Omental fat pad (tissue), 4 donors: ENCODE results near the gene NRCAM. TPM values are rescaled to one million over a fixed set of nuclear protein-coding genes. Genes with fewer than 3 reads are reported as not detected.

Experiments used
- ATAC-seq: fragments of 150-250 bp; one replicate; pipeline ENCODE4 v1.9.1; 2016; ENCODE audit warnings: mild to moderate bottlenecking, moderate library complexity; ENCODE audit not compliant: low FRiP score
- DNase-seq: peaks from one replicate; pipeline ENCODE4 v3.0.0-alpha.2; 2019; ENCODE audit warnings: low spot score
- total RNA-seq, 4 donors: library from RNA; depleted of rRNA; stranded (reverse); fragments of >200 nt; gene quantifications; one replicate each; pipeline ENCODE4 v1.1.0, GENCODE V29; 2016
- TF ChIP-seq, protein P1 (sequence below), 3 donors: fragments of 450-650 bp; IDR thresholded peaks; one replicate each; pipeline ENCODE4 v1.5.1; 2016 to 2017; ENCODE audit warnings: antibody characterized with exemption in 3 of 3, mild to moderate bottlenecking in 3 of 3, moderate library complexity in 2 of 3

Gene NRCAM
- total RNA-seq, 4 donors from 2014 or later = 1.9 to 6.5 (median 4.6) TPM

- DNase-seq (no peak), ATAC-seq (no peak)
- TF ChIP-seq, protein P1, sequence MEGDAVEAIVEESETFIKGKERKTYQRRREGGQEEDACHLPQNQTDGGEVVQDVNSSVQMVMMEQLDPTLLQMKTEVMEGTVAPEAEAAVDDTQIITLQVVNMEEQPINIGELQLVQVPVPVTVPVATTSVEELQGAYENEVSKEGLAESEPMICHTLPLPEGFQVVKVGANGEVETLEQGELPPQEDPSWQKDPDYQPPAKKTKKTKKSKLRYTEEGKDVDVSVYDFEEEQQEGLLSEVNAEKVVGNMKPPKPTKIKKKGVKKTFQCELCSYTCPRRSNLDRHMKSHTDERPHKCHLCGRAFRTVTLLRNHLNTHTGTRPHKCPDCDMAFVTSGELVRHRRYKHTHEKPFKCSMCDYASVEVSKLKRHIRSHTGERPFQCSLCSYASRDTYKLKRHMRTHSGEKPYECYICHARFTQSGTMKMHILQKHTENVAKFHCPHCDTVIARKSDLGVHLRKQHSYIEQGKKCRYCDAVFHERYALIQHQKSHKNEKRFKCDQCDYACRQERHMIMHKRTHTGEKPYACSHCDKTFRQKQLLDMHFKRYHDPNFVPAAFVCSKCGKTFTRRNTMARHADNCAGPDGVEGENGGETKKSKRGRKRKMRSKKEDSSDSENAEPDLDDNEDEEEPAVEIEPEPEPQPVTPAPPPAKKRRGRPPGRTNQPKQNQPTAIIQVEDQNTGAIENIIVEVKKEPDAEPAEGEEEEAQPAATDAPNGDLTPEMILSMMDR (IDR thresholded peaks at IDR 0.05) = no peak
Observed at GRCh38 chr7:108418946-108419345, 37.3 kb downstream of the NRCAM start.

DNA sequence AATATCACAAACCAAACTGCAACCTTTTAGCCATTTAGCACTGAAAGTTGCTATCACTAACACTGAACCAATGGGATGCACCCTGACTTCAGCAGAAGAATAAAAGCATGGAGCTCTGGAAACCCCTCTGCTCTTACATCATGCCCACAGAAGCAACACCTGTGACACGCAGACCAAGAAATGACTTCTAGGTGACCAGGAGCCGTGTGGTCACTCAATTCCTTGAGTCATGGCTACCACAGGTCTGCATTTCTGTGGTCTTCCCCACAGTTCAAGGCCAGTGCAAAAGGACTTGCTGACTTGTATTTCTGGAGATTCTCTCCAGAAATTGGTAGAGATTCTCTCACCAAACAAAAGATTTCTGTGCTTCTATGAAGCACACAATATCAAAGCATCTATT is 38.3 kb downstream of the NRCAM start:
- ATAC-seq = no peak
- no peak for DNase-seq
- TF ChIP-seq, protein P1 (IDR thresholded peaks at IDR 0.05) = no peak

GRCh38 chr7:108417144-108417543 is 39.1 kb downstream of the NRCAM start:
- no peak for DNase-seq
- TF ChIP-seq, protein P1 (IDR thresholded peaks at IDR 0.05) = no peak
- no peak for ATAC-seq

- TF ChIP-seq, protein P1 (IDR thresholded peaks at IDR 0.05) = no peak
- DNase-seq (no peak), ATAC-seq (no peak)
Observed at GRCh38 chr7:108415821-108416536, 40.3 kb downstream of the NRCAM start.

DNA sequence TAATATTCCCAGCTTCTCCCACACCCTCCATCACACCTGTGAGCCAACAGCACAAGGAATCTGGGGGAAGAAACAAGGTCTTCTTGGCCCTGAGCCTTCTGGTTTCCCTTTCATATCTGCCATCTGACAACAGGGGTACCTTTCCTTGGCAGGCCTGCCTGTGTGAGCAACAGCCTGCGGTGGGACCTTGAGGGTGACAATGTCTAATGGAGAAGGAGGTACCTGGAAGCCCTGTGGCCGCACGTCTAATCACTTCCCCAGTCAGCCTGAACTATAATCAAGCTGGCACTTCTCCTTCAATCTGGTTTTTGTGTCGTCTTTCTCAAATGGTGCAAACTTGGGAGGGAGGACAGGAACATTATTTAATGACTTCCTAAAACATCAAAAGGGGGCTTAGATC is 41.2 kb downstream of the NRCAM start:
- TF ChIP-seq, protein P1 (IDR thresholded peaks at IDR 0.05) = no peak

GRCh38 chr7:108413782-108414492 is 42.3 kb downstream of the NRCAM start:
- ATAC-seq (no peak), DNase-seq (no peak)
- TF ChIP-seq, protein P1 (IDR thresholded peaks at IDR 0.05) = no peak

More for the DNA sequence above, 41.2 kb downstream of the NRCAM start:
- no peak for DNase-seq
- no peak for ATAC-seq

DNA sequence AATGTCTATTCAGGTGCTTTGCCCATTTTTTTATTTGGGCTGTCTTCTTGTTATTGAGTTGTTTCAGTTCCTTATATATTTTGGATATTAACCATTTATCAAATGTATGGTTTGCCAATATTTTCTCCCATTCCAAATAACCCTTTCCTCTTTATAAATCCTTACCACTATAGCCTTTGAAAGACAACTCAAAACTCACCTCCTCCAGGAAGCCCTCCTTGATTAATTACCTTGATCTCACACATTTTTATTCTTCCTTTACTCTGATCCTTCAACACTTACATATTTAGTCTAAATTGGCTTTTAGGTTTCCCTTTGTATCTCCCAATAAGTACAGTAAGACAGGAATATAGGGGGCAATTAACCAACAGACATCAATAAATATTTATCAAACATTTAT is 42.9 kb downstream of the NRCAM start:
- TF ChIP-seq, protein P1 (IDR thresholded peaks at IDR 0.05) = no peak
- DNase-seq = no peak
- ATAC-seq = no peak
